DMS153 (cell line): Measurements from ENCODE around the gene THBS4.
A peak's percentile ranks its signal among the peaks of the same experiment; 100 is the strongest.

ENCODE experiments used
- DNase-seq: peaks from one replicate; lab custom pipeline; 2025; lab: John Stamatoyannopoulos, UW

The THBS4 gene

GRCh38 chr5:80034962-80035821 lies at the start of gene THBS4:
THBS4 (plus strand) TSS chr5:80035348; CDS start chr5:80035538, 190 bp downstream.
- DNase-seq = no peak

- DNase-seq = no peak
These were observed 48.9 kb upstream of the THBS4 start for GRCh38 chr5:79986260-79986659.

- no peak for DNase-seq
These were observed 44.9 kb upstream of the THBS4 start for GRCh38 chr5:79990205-79990597.

- DNase-seq = peak; percentile 55
These were observed 44.3 kb upstream of the THBS4 start, which contains the start of gene MTX3 for GRCh38 chr5:79990598-79991507. MTX3 (minus strand) TSS chr5:79991262; CDS start chr5:79991238, 24 bp downstream.

GRCh38 chr5:79992891-79993657 lies 42.1 kb upstream of the THBS4 start:
- DNase-seq = no peak

- no peak for DNase-seq
These were observed 35.4 kb upstream of the THBS4 start for GRCh38 chr5:79999722-80000121.

GRCh38 chr5:80002677-80003076 lies 32.5 kb upstream of the THBS4 start:
- DNase-seq = no peak

GRCh38 chr5:80008995-80009765 lies 26.0 kb upstream of the THBS4 start:
- no peak for DNase-seq

- no peak for DNase-seq
These were observed 24.3 kb upstream of the THBS4 start for GRCh38 chr5:80010754-80011392.

GRCh38 chr5:80025069-80025468 lies 10.1 kb upstream of the THBS4 start:
- DNase-seq = no peak

- DNase-seq = no peak
These were observed 8.3 kb upstream of the THBS4 start for GRCh38 chr5:80026841-80027240.

- DNase-seq = no peak
These were observed 4.0 kb upstream of the THBS4 start for GRCh38 chr5:80031109-80031508.

- no peak for DNase-seq
These were observed 1.6 kb upstream of the THBS4 start for GRCh38 chr5:80033513-80033912.

GRCh38 chr5:80034559-80034958 lies 589 bp upstream of the THBS4 start:
- DNase-seq = no peak

- DNase-seq = no peak
These were observed 691 bp downstream of the THBS4 start for GRCh38 chr5:80035839-80036238.

- no peak for DNase-seq
These were observed 1.5 kb downstream of the THBS4 start for GRCh38 chr5:80036615-80037014.

- no peak for DNase-seq
These were observed 2.2 kb downstream of the THBS4 start for GRCh38 chr5:80037366-80037765.

- no peak for DNase-seq
These were observed 4.5 kb downstream of the THBS4 start for GRCh38 chr5:80039650-80040049.

- no peak for DNase-seq
These were observed 6.4 kb downstream of the THBS4 start for GRCh38 chr5:80041527-80041926.

GRCh38 chr5:80042330-80042729 lies 7.2 kb downstream of the THBS4 start:
- no peak for DNase-seq

GRCh38 chr5:80043187-80043586 lies 8.0 kb downstream of the THBS4 start:
- DNase-seq = no peak
